Smooth muscle cell (in vitro differentiated cells): ENCODE data around the gene RHOBTB3. TPM values are rescaled to one million over a fixed set of nuclear protein-coding genes. Genes with fewer than 3 reads are reported as not detected.

Experiments
- DNase-seq: peaks from one replicate; lab custom pipeline; 2025; ENCODE audit not compliant: unreplicated experiment; lab: John Stamatoyannopoulos, UW
- H2AFZ ChIP-seq: fragments of 200-600 bp; sonication (generic); 2 replicates; pipeline ENCODE4 v1.6.0; 2016; ENCODE audit warnings: antibody characterized with exemption, low read depth, mild to moderate bottlenecking
- H3F3A ChIP-seq: fragments of 200-600 bp; sonication (generic); 2 replicates; pipeline ENCODE4 v1.6.0; 2017; ENCODE audit warnings: antibody characterized with exemption, low read depth
- H3K27ac ChIP-seq: fragments of 200-600 bp; sonication (generic); 2 replicates; pipeline ENCODE4 v1.5.1; 2016; ENCODE audit warnings: low read depth, mild to moderate bottlenecking
- H3K27me3 ChIP-seq: fragments of 200-600 bp; sonication (generic); 2 replicates; pipeline ENCODE4 v1.6.1; 2016; ENCODE audit warnings: low read depth, mild to moderate bottlenecking
- H3K36me3 ChIP-seq: fragments of 200-600 bp; sonication (generic); 2 replicates; pipeline ENCODE4 v1.5.1; 2016; ENCODE audit warnings: low read depth
- H3K4me1 ChIP-seq: fragments of 200-600 bp; sonication (generic); 2 replicates; pipeline ENCODE4 v1.5.1; 2016; ENCODE audit warnings: low read depth
- H3K4me2 ChIP-seq: fragments of 200-600 bp; sonication (generic); 2 replicates; pipeline ENCODE4 v1.6.0; 2016; ENCODE audit warnings: mild to moderate bottlenecking
- H3K4me3 ChIP-seq: fragments of 200-600 bp; sonication (generic); 2 replicates; pipeline ENCODE4 v1.5.1; 2016; ENCODE audit warnings: mild to moderate bottlenecking
- H3K79me2 ChIP-seq: fragments of 200-600 bp; sonication (generic); 2 replicates; pipeline ENCODE4 v1.6.0; 2016; ENCODE audit warnings: low read depth, mild to moderate bottlenecking
- H3K9ac ChIP-seq: fragments of 200-600 bp; sonication (generic); 2 replicates; pipeline ENCODE4 v1.6.0; 2016; ENCODE audit warnings: low read depth
- H3K9me3 ChIP-seq: fragments of 200-600 bp; sonication (generic); replicated peaks from 2 replicates; pipeline ENCODE4 v1.5.1; 2016; ENCODE audit warnings: low read depth
- H4K20me1 ChIP-seq: fragments of 200-600 bp; sonication (generic); 2 replicates; pipeline ENCODE4 v1.6.0; 2016; ENCODE audit warnings: low read depth
- WGBS: methylation state at CpG from one replicate; pipeline ENCODE4 v1.1.7; 2016; ENCODE audit warnings: low lambda C conversion rate; 5-methylcytosine and 5-hydroxymethylcytosine counted together
- polyA plus RNA-seq: library from polyadenylated mRNA; unstranded; fragments of >200 nt; fragmentation: Nextera tagmentation; extraction: Ambion mirVana; gene quantifications from 2 replicates; pipeline ENCODE4 v1.2.1, GENCODE V29; 2016
- total RNA-seq: library from RNA; depleted of rRNA; stranded (reverse); fragments of >200 nt; gene quantifications from 2 replicates; pipeline ENCODE4 v1.2.3, GENCODE V29; 2014
- TF ChIP-seq, protein P1 (sequence below): fragments of 200-600 bp; sonication (generic); IDR thresholded peaks from 2 replicates; pipeline ENCODE4 v1.5.1; 2017; ENCODE audit warnings: borderline replicate concordance, mild to moderate bottlenecking, antibody characterized with exemption; ENCODE audit not compliant: insufficient read depth, poor library complexity, severe bottlenecking

The RHOBTB3 gene
- total and polyA plus RNA-seq, 2 experiments from 2014 or later, result 127 to 213 TPM

GRCh38 chr5:95762652-95763041, 31.5 kb downstream of the RHOBTB3 start:
- WGBS, result 90% methylated on average over 5 of the region's 5 CpGs
- peaks cover 15% of the 10 kb centered on the region for H4K20me1 ChIP-seq
- H3K4me2 ChIP-seq, result no peak overlapping the region
- H3K4me1 ChIP-seq, result peaks cover 7% of the 10 kb centered on the region
- no peak overlapping the region for H3K9ac ChIP-seq
- no peaks in the 10 kb centered on the region for H3K27me3 ChIP-seq
- H3K36me3 ChIP-seq, result peaks cover 9% of the 10 kb centered on the region
- DNase-seq, result no peak
- peaks cover 15% of the 10 kb centered on the region for H3F3A ChIP-seq
- H3K79me2 ChIP-seq, result peaks cover 13% of the 10 kb centered on the region
- no peak overlapping the region for H2AFZ ChIP-seq
- peak overlapping the region; percentile 81 for H3K27ac ChIP-seq
- TF ChIP-seq, protein P1, sequence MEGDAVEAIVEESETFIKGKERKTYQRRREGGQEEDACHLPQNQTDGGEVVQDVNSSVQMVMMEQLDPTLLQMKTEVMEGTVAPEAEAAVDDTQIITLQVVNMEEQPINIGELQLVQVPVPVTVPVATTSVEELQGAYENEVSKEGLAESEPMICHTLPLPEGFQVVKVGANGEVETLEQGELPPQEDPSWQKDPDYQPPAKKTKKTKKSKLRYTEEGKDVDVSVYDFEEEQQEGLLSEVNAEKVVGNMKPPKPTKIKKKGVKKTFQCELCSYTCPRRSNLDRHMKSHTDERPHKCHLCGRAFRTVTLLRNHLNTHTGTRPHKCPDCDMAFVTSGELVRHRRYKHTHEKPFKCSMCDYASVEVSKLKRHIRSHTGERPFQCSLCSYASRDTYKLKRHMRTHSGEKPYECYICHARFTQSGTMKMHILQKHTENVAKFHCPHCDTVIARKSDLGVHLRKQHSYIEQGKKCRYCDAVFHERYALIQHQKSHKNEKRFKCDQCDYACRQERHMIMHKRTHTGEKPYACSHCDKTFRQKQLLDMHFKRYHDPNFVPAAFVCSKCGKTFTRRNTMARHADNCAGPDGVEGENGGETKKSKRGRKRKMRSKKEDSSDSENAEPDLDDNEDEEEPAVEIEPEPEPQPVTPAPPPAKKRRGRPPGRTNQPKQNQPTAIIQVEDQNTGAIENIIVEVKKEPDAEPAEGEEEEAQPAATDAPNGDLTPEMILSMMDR, result no peak
- no peak overlapping the region for H3K4me3 ChIP-seq
- no peaks in the 10 kb centered on the region for H3K9me3 ChIP-seq

GRCh38 chr5:95763941-95764340, 32.8 kb downstream of the RHOBTB3 start:
- Histone ChIP-seq H2AFZ (no peak overlapping the region), H3F3A (peaks cover 11% of the 10 kb centered on the region), H3K27ac (no peak overlapping the region), H3K4me2 (no peak overlapping the region), H3K9ac (no peak overlapping the region), H3K4me1 (peaks cover 7% of the 10 kb centered on the region), H3K36me3 (peaks cover 14% of the 10 kb centered on the region), H3K79me2 (peaks cover 13% of the 10 kb centered on the region), H4K20me1 (peaks cover 11% of the 10 kb centered on the region), H3K27me3 (no peaks in the 10 kb centered on the region), H3K4me3 (no peak overlapping the region), H3K9me3 (no peaks in the 10 kb centered on the region)
- TF ChIP-seq, protein P1, result no peak
- 71% methylated on average over 6 of the region's 6 CpGs for WGBS
- no peak for DNase-seq

GRCh38 chr5:95768731-95769130, 37.6 kb downstream of the RHOBTB3 start:
- peaks cover 14% of the 10 kb centered on the region for H3K36me3 ChIP-seq
- no peaks in the 10 kb centered on the region for H3K4me1 ChIP-seq
- H3K4me3 ChIP-seq, result no peak overlapping the region
- no peak overlapping the region for H3K9ac ChIP-seq
- peaks cover 6% of the 10 kb centered on the region for H3F3A ChIP-seq
- H3K79me2 ChIP-seq, result no peaks in the 10 kb centered on the region
- no peak for DNase-seq
- H3K27ac ChIP-seq, result no peak overlapping the region
- no peak overlapping the region for H3K4me2 ChIP-seq
- TF ChIP-seq, protein P1, result no peak
- WGBS, result 98% methylated on average over 9 of the region's 9 CpGs
- H2AFZ ChIP-seq, result no peak overlapping the region
- no peaks in the 10 kb centered on the region for H4K20me1 ChIP-seq
- no peaks in the 10 kb centered on the region for H3K27me3 ChIP-seq
- H3K9me3 ChIP-seq, result no peaks in the 10 kb centered on the region
